HG03175 (cell line): ENCODE data around the gene SCP2.

Source experiments
- ATAC-seq: cut with Tn5 transposase; IDR thresholded peaks from one replicate; pipeline ENCODE4 v1.9.1; 2021; ENCODE audit warnings: mild to moderate bottlenecking, moderate library complexity; ENCODE audit not compliant: unreplicated experiment

Gene SCP2

GRCh38 chr1:53093778-53094532 is 166.9 kb downstream of the SCP2 start:
- no peak for ATAC-seq

GRCh38 chr1:53094533-53094919 is 167.4 kb downstream of the SCP2 start:
- ATAC-seq = no peak
